Ascending aorta (tissue), 2 donors: ENCODE measurements around the gene ZC3H4. TPM values are rescaled to one million over a fixed set of nuclear protein-coding genes. Genes with fewer than 3 reads are reported as not detected.

ENCODE experiments used
- DNase-seq, 2 donors: peaks; one replicate each; pipeline ENCODE4 v3.0.0-alpha.2; 2019; ENCODE audit warnings: low spot score in 2 of 2
- H3K27ac ChIP-seq, 2 donors: fragments of 200-600 bp; sonication (generic); one replicate each; pipeline ENCODE4 v1.5.1; 2016 to 2017; ENCODE audit warnings: mild to moderate bottlenecking in 1 of 2
- H3K27me3 ChIP-seq: fragments of 200-600 bp; sonication (generic); one replicate; pipeline ENCODE4 v1.5.1; 2017
- H3K36me3 ChIP-seq, 2 donors: fragments of 200-600 bp; sonication (generic); one replicate each; pipeline ENCODE4 v1.5.1; 2016
- H3K4me1 ChIP-seq, 2 donors: fragments of 200-600 bp; sonication (generic); one replicate each; pipeline ENCODE4 v1.5.1; 2016 to 2017; ENCODE audit warnings: mild to moderate bottlenecking in 1 of 2
- H3K4me3 ChIP-seq, 2 donors: fragments of 200-600 bp; sonication (generic); one replicate each; pipeline ENCODE4 v1.5.1; 2016 to 2017; ENCODE audit warnings: mild to moderate bottlenecking in 1 of 2
- H3K9me3 ChIP-seq, 2 donors: fragments of 200-600 bp; sonication (generic); one replicate each; pipeline ENCODE4 v1.5.1; 2016
- intact Hi-C: fragments of 100-400 bp; cut with DNase I; formaldehyde crosslinking; loops from one replicate; pipeline ENCODE4 v1.15.1; 2023
- total RNA-seq: library from RNA; depleted of rRNA; stranded (reverse); fragments of >200 nt; gene quantifications from one replicate; pipeline ENCODE4 v1.1.0, GENCODE V29; 2016
- TF ChIP-seq, protein P1 (sequence below), 3 experiments: fragments of 200-600 bp in 2 of 3; fragments of 450-650 bp in 1 of 3; sonication (generic) in 2 of 3; IDR thresholded peaks; one replicate each; pipeline ENCODE4 v1.5.1; 2016 to 2019; ENCODE audit warnings: antibody characterized with exemption in 3 of 3, mild to moderate bottlenecking in 1 of 3, moderate library complexity in 1 of 3

Gene ZC3H4
- 24.6 TPM for total RNA-seq

GRCh38 chr19:47112997-47113849, at the start of gene ZC3H4:
Gene ZC3H4, minus strand, starts transcription at chr19:47113776. Its CDS starts 1,192 bp downstream, at chr19:47112584.
- TF ChIP-seq, protein P1, sequence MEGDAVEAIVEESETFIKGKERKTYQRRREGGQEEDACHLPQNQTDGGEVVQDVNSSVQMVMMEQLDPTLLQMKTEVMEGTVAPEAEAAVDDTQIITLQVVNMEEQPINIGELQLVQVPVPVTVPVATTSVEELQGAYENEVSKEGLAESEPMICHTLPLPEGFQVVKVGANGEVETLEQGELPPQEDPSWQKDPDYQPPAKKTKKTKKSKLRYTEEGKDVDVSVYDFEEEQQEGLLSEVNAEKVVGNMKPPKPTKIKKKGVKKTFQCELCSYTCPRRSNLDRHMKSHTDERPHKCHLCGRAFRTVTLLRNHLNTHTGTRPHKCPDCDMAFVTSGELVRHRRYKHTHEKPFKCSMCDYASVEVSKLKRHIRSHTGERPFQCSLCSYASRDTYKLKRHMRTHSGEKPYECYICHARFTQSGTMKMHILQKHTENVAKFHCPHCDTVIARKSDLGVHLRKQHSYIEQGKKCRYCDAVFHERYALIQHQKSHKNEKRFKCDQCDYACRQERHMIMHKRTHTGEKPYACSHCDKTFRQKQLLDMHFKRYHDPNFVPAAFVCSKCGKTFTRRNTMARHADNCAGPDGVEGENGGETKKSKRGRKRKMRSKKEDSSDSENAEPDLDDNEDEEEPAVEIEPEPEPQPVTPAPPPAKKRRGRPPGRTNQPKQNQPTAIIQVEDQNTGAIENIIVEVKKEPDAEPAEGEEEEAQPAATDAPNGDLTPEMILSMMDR (IDR thresholded peaks at IDR 0.05): no peak
- intact Hi-C loops: loop anchor here (1.0 kb wide), 4 partner anchors 17 to 253 kb away; partner anchors contain the start of genes ARHGAP35, CCDC9, SAE1 and TMEM160

DNA sequence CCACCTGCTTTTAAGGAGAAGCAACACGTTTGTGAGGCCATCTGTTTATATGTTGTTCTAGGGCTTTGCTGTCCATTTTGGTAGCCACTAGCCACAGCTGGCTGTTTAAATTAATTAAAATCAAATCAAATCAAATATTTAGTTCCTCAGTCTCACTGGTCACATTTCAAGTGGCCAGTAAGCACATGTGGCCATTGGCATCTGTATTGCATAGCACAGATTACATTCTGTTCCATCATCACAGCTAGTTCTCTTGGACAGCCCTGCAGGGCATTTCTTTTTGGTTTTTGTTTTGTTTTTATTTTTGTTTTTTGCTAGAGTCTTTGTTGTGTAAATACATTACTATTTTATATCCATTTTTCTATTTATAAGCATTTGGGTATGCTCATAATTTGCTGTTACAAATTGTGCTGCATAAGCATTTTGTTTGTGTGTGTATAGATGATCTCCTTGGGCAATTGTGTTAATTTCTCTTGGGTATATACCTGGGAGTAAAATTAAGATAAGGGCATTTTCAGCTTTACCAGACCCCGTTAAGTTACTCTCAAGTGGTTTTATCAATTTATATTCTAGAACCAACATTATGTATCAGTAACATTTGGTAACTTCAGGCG, 48.4 kb upstream of the ZC3H4 start:
- DNase-seq: no peak
- Histone ChIP-seq H3K9me3 (no peaks in the 10 kb centered on the region), H3K4me1 (peaks cover 18 to 31% of the 10 kb centered on the region in 2 donors), H3K27ac (no peak overlapping the region), H3K27me3 (no peaks in the 10 kb centered on the region), H3K36me3 (peaks cover 2 to 19% of the 10 kb centered on the region in 2 donors), H3K4me3 (no peak overlapping the region)
- intact Hi-C loops: no loop called here
- TF ChIP-seq, protein P1 (IDR thresholded peaks at IDR 0.05): no peak

More at GRCh38 chr19:47112997-47113849, at the start of gene ZC3H4:
- Histone ChIP-seq H3K4me3 (peak within 1 kb of the TSS; percentile 87 to 97), H3K36me3 (no peaks in the 10 kb centered on the region), H3K4me1 (peaks cover 0 to 12% of the 10 kb centered on the region in 2 donors), H3K9me3 (no peaks in the 10 kb centered on the region), H3K27me3 (no peaks in the 10 kb centered on the region), H3K27ac (peak within 1 kb of the TSS; percentile 100)
- peak; percentile 98 to 99 for DNase-seq

GRCh38 chr19:47158879-47159503, 45.4 kb upstream of the ZC3H4 start:
- no peak for DNase-seq
- Histone ChIP-seq H3K27me3 (no peaks in the 10 kb centered on the region), H3K27ac (peak overlapping the region; percentile 74 to 83), H3K36me3 (peaks cover 10 to 37% of the 10 kb centered on the region in 2 donors), H3K4me1 (peaks cover 18 to 33% of the 10 kb centered on the region in 2 donors), H3K4me3 (no peak overlapping the region), H3K9me3 (no peaks in the 10 kb centered on the region)
- TF ChIP-seq, protein P1 (IDR thresholded peaks at IDR 0.05): no peak
- intact Hi-C loops: loop anchor here (2.0 to 5.0 kb wide), 2 partner anchors 18 to 33 kb away; no protein-coding TSS in a partner anchor

- intact Hi-C loops: loop anchor here (2.0 to 5.0 kb wide), 2 partner anchors 18 to 34 kb away; no protein-coding TSS in a partner anchor
Observed at GRCh38 chr19:47158367-47158791, 44.8 kb upstream of the ZC3H4 start.

More at GRCh38 chr19:47158367-47158791, 44.8 kb upstream of the ZC3H4 start:
- H3K4me3 ChIP-seq: peak overlapping the region in 1 of 2 donors; percentile 1
- peaks cover 18 to 33% of the 10 kb centered on the region in 2 donors for H3K4me1 ChIP-seq
- H3K27ac ChIP-seq: peak overlapping the region; percentile 74 to 83
- no peak for DNase-seq
- peaks cover 15 to 43% of the 10 kb centered on the region in 2 donors for H3K36me3 ChIP-seq
- TF ChIP-seq, protein P1 (IDR thresholded peaks at IDR 0.05): no peak
- H3K9me3 ChIP-seq: no peaks in the 10 kb centered on the region
- no peaks in the 10 kb centered on the region for H3K27me3 ChIP-seq
